HG03354 (cell line): ENCODE measurements around the gene MAP7D2.

Source experiments
- ATAC-seq: cut with Tn5 transposase; IDR thresholded peaks from one replicate; pipeline ENCODE4 v1.9.1; 2021; ENCODE audit warnings: mild to moderate bottlenecking; ENCODE audit not compliant: unreplicated experiment, poor library complexity, severe bottlenecking

The MAP7D2 gene

GRCh38 chrX:20118065-20118824 is 1.5 kb upstream of the MAP7D2 start:
- ATAC-seq: no peak

- no peak for ATAC-seq
Observed at GRCh38 chrX:20116087-20116576, 575 bp downstream of the MAP7D2 start.

- no peak for ATAC-seq
Observed at GRCh38 chrX:20112022-20112774, 4.5 kb downstream of the MAP7D2 start.

- ATAC-seq: no peak
Observed at GRCh38 chrX:20111271-20111670, 5.4 kb downstream of the MAP7D2 start.

- ATAC-seq: no peak
Observed at GRCh38 chrX:20101934-20102581, 14.6 kb downstream of the MAP7D2 start.

- no peak for ATAC-seq
Observed at GRCh38 chrX:20091499-20091898, 25.2 kb downstream of the MAP7D2 start.

GRCh38 chrX:20089845-20090244 is 26.9 kb downstream of the MAP7D2 start:
- no peak for ATAC-seq

- ATAC-seq: no peak
Observed at GRCh38 chrX:20080277-20080676, 36.4 kb downstream of the MAP7D2 start.

GRCh38 chrX:20071511-20072079 is 45.1 kb downstream of the MAP7D2 start:
- ATAC-seq: no peak

GRCh38 chrX:20067709-20068561 is 48.8 kb downstream of the MAP7D2 start:
- no peak for ATAC-seq

GRCh38 chrX:20066968-20067708 is 49.6 kb downstream of the MAP7D2 start:
- ATAC-seq: peak; percentile 83

GRCh38 chrX:20063716-20064351 is 52.9 kb downstream of the MAP7D2 start:
- no peak for ATAC-seq

GRCh38 chrX:20063153-20063552 is 53.6 kb downstream of the MAP7D2 start:
- no peak for ATAC-seq

GRCh38 chrX:20061855-20062254 is 54.9 kb downstream of the MAP7D2 start:
- no peak for ATAC-seq

- ATAC-seq: peak; percentile 78
Observed at GRCh38 chrX:20060961-20061748, 55.6 kb downstream of the MAP7D2 start.

- ATAC-seq: no peak
Observed at GRCh38 chrX:20059467-20060128, 57.1 kb downstream of the MAP7D2 start.

GRCh38 chrX:20057479-20057878 is 59.2 kb downstream of the MAP7D2 start:
- no peak for ATAC-seq
